GM18526 (cell line): ENCODE measurements around the gene SYT12.

Experiments used
- POLR2A ChIP-seq: IDR thresholded peaks from 3 replicates; pipeline ENCODE4 v1.6.1; 2011; ENCODE audit not compliant: insufficient read length; ENCODE audit errors: extremely low read depth

SYT12 gene

GRCh38 chr11:67023957-67024353 is 1.0 kb downstream of the SYT12 start:
- no peak for TF ChIP-seq POLR2A

- TF ChIP-seq POLR2A: no peak
Measured at GRCh38 chr11:67024410-67024809, 1.5 kb downstream of the SYT12 start.

- no peak for TF ChIP-seq POLR2A
Measured at GRCh38 chr11:67024966-67025365, 2.0 kb downstream of the SYT12 start.

GRCh38 chr11:67025750-67026149 is 2.8 kb downstream of the SYT12 start:
- TF ChIP-seq POLR2A: no peak

GRCh38 chr11:67026941-67027340 is 4.0 kb downstream of the SYT12 start:
- TF ChIP-seq POLR2A: no peak

GRCh38 chr11:67027483-67027930 is 4.6 kb downstream of the SYT12 start:
- no peak for TF ChIP-seq POLR2A

GRCh38 chr11:67027943-67028542 is 5.1 kb downstream of the SYT12 start:
- no peak for TF ChIP-seq POLR2A

- no peak for TF ChIP-seq POLR2A
Measured at GRCh38 chr11:67029146-67029545, 6.2 kb downstream of the SYT12 start.

- TF ChIP-seq POLR2A: no peak
Measured at GRCh38 chr11:67030976-67031375, 8.0 kb downstream of the SYT12 start.

- TF ChIP-seq POLR2A: no peak
Measured at GRCh38 chr11:67031791-67032561, 9.0 kb downstream of the SYT12 start.

GRCh38 chr11:67032830-67033551 is 10.1 kb downstream of the SYT12 start:
- no peak for TF ChIP-seq POLR2A

- no peak for TF ChIP-seq POLR2A
Measured at GRCh38 chr11:67033661-67034166, 10.8 kb downstream of the SYT12 start.

GRCh38 chr11:67034350-67034749 is 11.4 kb downstream of the SYT12 start:
- no peak for TF ChIP-seq POLR2A

- no peak for TF ChIP-seq POLR2A
Measured at GRCh38 chr11:67040147-67040546, 17.2 kb downstream of the SYT12 start.

GRCh38 chr11:67041602-67042001 is 18.7 kb downstream of the SYT12 start:
- no peak for TF ChIP-seq POLR2A
